ENCODE results near the gene GNAI3. TPM values are rescaled to one million over a fixed set of nuclear protein-coding genes. Genes with fewer than 3 reads are reported as not detected.

The GNAI3 gene
- total RNA-seq, 1 experiment from 2014 or later: 8.9 TPM

DNA sequence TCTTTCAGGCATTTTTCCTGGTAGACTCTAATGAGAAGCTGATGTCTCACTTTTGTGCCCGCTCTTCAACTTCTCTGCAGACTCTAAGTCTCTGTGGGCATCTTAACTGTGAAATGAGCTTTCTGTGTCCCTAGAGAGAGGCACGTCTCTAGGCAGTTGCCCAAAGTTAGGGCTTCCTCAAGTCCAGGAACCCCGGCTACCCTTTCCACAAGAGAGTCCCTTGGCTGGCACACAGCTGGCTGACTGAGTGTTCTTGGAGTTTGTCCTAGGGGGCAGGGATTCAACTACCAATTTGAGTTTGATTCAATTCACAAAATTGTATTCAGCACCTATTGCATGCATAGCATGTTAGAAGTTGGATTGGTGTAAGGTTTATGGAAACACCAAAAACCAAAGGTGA lies 7.3 kb upstream of the GNAI3 start:
- in situ Hi-C loops (cut with HindIII; ENCODE audit: low sequenced_read_pairs): no loop called here
- DNase-seq (ENCODE audit: low spot score): no peak

DNA sequence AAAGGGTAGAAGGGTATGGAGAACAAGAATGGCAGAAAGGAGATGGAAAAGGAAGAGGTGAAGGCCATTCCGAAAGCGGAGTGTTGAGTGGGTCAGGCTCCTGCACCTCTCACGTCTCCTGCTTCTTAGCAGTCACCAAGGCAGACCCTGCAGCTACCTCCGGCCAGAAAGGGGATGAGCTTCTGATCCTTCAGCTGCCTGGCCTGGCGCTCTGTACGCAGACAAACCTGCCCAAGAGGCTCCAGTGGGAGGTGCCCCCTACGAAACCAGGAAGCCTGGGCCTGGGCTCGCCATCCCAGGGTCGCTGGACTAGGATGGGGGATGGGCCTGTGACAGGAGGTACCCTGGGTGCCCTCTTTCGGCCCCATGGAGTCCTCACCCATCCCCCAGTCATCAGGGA lies 5.8 kb upstream of the GNAI3 start:
- in situ Hi-C loops (cut with HindIII; ENCODE audit: low sequenced_read_pairs): no loop called here
- DNase-seq (ENCODE audit: low spot score): no peak

DNA sequence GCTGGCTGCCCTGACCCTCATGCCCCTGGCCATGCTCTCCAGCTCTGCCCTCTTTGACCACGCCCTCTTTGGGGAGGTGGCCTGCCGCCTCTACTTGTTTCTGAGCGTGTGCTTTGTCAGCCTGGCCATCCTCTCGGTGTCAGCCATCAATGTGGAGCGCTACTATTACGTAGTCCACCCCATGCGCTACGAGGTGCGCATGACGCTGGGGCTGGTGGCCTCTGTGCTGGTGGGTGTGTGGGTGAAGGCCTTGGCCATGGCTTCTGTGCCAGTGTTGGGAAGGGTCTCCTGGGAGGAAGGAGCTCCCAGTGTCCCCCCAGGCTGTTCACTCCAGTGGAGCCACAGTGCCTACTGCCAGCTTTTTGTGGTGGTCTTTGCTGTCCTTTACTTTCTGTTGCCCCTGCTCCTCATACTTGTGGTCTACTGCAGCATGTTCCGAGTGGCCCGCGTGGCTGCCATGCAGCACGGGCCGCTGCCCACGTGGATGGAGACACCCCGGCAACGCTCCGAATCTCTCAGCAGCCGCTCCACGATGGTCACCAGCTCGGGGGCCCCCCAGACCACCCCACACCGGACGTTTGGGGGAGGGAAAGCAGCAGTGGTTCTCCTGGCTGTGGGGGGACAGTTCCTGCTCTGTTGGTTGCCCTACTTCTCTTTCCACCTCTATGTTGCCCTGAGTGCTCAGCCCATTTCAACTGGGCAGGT lies 5.0 kb upstream of the GNAI3 start:
- no peak for DNase-seq (ENCODE audit: low spot score)
- in situ Hi-C loops (cut with HindIII; ENCODE audit: low sequenced_read_pairs): no loop called here

DNA sequence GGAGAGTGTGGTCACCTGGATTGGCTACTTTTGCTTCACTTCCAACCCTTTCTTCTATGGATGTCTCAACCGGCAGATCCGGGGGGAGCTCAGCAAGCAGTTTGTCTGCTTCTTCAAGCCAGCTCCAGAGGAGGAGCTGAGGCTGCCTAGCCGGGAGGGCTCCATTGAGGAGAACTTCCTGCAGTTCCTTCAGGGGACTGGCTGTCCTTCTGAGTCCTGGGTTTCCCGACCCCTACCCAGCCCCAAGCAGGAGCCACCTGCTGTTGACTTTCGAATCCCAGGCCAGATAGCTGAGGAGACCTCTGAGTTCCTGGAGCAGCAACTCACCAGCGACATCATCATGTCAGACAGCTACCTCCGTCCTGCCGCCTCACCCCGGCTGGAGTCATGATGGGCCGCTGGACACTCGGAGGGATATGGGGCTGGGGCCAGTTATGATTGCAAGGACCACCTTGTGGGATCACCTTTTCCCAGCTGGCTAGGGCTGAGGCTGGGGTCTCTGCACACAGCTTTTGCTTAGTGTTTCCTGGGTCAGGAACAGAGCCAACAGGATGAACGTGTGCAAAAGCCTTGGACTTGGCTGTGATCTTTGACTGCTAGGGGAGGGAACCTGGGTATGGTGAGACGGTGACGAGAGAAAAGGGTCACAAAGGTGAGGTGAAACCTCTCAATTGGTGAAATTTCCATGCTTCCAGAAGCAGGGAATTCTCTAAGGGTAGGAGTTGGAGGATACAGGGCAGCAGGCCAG lies 4.3 kb upstream of the GNAI3 start:
- DNase-seq (ENCODE audit: low spot score): no peak
- in situ Hi-C loops (cut with HindIII; ENCODE audit: low sequenced_read_pairs): no loop called here

DNA sequence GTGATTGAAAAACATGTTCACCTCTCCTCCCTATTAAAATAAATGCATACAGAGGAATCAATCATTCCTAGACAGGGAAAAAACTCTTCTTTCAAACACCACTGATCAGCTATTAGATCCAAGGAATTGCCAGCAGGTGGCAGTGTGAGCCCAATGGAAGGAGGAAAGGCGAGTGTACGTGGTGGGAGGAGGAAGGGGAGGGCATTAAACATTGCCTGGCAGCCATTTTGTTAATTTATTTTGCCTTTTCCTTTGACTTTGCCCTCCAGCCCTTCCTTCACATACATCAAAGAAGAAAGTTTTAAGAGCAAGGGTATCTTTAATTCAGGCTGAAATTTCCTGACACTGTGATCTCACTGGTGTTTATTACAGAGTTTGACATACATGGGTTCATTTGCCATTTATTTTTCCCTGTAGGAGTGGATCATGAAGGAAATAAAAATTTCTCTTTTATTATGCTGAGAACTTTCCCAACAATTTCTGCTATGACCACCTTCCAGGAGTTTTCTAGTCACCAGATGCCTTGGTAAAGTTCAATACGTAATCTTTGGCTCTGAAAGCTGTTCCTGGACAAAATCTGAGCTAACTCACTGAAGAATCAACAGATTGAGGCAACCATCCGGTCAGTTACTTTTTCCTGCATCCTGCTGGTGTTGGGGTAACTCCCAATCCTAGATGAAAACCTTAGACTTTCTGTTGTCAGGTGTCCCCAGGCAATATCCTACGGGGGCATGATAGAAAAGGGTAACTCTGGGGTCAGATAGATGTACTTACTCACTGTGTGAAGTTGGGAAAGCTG lies 1.9 kb upstream of the GNAI3 start:
- in situ Hi-C loops (cut with HindIII; ENCODE audit: low sequenced_read_pairs): no loop called here
- DNase-seq (ENCODE audit: low spot score): peak; percentile 90

DNA sequence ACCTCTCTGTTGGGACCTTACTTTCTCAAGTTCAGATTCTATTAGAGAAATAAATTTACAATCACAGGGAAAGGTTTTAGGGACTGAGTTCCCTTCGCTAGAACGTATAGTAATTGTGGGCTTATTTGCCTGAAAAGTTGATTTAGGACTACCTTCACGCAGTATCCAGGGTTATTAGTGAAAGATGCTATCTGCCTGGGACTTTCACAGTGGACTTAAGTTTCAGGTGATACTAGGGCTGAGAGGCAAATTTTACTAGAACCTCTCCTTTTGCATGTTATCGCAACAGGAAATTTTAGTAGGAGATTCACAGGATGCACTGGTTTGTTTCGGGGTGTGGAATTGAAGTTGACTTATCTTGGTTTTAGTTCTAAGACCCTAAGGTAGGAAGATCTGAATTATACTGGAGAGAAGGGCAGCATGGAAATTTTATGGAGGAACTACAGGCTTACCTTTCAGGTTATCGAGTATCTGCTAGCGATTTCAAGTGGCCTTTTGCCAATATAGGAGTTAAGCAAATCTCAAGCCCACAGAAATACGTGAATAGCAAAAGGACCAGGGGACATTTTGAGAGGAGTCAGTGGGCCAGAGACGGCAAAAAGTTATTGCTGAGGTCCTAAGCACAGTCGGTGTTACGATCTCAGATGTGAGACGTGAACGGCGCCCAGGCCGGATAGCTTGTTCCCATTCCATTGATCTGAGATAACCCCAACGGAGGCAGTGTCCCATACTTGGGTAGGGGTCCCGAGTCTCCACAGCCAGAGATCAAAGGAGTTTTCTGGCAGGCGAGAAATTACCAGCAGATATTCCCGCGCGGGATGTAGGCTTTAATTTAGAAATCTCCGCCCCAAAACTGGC lies 723 bp upstream of the GNAI3 start:
- in situ Hi-C loops (cut with HindIII; ENCODE audit: low sequenced_read_pairs): no loop called here
- DNase-seq (ENCODE audit: low spot score): peak; percentile 40

DNA sequence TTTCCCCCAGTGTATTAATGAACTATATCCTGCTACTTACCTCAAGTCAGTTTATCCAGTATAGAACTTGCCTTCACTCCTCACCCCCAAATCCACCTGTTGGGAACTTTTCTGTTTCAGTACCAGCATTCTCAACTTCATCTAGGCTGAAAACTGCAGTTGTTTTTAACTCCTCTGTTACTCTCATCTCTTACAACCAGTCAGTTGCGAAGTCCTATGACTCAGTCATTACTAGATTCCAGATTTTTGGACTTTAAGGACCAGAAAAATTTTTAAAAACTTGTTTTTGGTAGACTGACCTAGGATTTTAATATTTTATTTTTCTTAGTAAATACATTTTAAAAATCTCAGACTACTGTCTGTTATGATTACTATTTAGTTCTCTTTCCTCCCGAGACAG lies 8.1 kb downstream of the GNAI3 start:
- DNase-seq (ENCODE audit: low spot score): no peak

DNA sequence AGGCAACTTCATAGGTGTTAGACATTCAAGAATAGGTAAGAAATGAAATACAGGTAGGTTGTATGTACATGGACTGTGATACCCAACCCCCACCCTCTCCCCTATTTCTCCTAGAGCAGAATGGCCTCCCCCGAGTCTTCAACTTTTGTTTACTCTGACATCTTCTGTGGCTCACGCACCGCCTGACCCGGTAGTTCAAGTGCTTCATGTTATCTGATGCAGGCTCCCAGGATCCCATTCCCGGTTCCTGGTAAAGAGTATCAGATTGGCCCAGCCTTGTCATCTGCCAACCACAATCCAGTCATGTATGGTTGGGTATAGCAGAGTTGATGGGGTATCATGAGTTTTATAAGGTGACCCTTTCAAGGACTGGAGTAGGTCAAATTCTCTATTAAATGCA lies 9.1 kb downstream of the GNAI3 start:
- DNase-seq (ENCODE audit: low spot score): no peak
- in situ Hi-C loops (cut with HindIII; ENCODE audit: low sequenced_read_pairs): no loop called here

More for the DNA sequence above, 8.1 kb downstream of the GNAI3 start:
- in situ Hi-C loops (cut with HindIII; ENCODE audit: low sequenced_read_pairs): no loop called here

DNA sequence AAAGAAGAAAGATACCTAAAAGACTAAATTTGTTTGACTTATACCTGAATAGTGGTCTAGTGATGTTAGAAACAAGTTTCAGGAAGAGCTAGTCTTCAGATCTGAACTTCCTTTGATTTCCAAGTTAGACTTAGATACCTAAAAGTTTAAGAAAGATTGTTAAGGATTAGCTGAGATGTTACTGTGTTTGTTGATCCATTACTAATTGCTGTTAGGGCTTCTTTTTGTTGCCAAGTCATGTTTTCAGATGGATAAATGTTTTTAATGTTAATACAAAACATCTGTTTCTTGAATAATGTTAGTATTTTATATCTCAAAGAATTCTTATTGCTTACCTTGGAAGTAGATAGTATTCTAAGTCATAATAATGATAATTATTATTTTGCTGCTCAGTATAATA lies 11.6 kb downstream of the GNAI3 start:
- DNase-seq (ENCODE audit: low spot score): no peak
- in situ Hi-C loops (cut with HindIII; ENCODE audit: low sequenced_read_pairs): no loop called here

DNA sequence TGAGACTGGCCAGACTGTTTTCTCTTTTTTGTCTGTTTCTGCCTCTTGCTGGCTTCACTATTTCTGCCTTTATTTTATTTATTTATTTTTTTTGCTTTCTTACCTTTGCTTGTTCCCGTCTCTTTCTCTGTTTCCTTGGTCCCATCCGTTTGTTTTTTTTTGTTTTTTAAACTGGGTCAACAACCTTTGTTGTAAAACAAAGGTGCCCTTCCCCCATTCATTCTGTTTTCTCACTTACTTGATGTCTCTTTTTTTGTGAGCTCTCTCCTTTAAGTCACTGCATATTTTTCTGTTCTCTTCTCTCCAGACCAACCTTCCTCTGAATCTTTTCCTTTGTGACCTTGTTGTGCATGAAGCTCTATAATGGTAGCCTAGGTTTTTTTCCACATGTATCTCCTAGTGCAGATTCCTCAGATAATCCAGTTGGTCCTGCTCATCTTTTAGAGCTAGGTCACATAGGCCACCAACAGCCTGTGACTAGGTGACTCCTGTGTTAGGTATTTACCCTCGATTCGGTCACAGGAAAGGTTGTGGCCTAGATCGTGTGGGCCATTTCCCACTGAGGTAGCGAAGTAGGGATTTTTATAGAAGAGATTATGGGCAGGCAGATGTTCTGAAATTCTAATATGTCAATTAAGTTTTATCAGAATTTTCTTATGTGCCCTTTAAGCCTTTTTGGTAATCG lies 15.9 kb downstream of the GNAI3 start:
- in situ Hi-C loops (cut with HindIII; ENCODE audit: low sequenced_read_pairs): no loop called here

DNA sequence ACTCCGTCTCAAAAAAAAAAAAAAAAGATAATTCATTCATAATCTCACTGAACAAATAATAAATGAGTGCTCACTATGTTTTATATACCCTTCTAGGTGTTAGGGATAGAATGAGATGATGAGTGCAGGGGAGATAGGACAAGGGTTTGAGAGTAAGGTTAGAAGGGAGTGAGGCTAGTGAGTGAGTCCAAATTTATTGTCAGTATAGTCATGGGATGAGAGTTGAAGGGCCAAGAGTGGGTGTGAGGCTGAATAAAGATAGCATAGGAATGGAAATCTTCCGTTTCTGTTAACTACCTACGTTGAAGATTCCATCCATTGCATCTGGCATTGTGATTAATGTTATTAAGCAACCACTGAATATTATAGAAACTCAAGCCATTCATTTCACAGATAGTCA lies 16.8 kb downstream of the GNAI3 start:
- in situ Hi-C loops (cut with HindIII; ENCODE audit: low sequenced_read_pairs): no loop called here
- DNase-seq (ENCODE audit: low spot score): no peak

More for the DNA sequence above, 15.9 kb downstream of the GNAI3 start:
- no peak for DNase-seq (ENCODE audit: low spot score)

DNA sequence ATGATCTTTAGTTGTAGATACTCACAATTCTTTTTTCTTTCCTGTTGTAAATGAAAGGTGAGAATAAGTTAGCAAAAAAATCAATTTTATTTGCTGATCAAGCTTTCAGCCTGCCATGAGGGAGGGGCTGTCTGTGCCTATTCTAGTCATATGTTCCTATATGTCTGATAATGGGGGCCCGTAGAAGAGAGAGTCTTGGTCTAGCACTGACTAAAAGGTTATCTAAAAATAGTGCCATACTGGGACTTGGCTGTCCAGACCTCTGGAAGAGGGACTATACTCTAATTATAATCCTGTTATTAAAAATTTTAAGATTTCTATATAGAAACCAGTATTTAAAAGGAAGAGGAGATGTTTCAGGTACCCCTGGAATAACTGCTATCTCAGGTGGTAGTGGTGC lies 18.6 kb downstream of the GNAI3 start:
- in situ Hi-C loops (cut with HindIII; ENCODE audit: low sequenced_read_pairs): no loop called here

DNA sequence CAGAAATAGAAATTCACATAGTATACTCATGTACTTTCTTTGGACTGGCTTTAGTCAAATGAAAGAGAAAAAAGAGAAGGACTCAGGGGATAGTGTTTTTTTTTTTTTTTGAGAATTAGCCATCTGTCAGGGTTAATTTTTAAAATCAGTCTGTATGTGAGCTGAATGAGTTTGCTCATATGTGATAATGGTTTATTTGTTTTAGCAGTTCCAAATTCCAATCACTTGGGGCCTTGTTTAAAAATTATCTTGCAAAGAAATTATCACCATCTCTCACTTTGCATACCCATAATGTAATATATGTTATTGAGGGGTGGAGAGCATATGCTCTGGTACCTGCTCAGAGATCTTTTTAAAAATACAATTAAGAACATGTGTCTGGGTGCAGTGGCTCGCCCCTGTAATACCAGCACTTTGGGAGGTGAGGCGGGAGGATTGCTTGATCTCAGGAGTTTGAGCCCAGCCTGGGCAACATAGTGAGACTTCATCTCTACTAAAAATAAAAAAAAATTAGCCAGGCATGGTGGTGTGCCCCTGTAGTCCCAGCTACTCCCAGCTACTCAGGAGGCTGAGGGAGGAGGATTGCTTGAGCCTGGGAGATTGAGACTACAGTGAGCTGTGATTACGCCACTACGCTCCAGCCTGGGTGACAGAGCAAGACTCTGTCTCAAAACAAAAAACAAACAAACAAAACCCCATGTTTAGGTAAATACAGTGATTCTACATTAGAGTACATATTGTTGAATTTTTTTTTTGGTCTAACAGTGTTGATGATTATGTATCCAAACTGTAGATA lies 19.7 kb downstream of the GNAI3 start:
- DNase-seq (ENCODE audit: low spot score): peak; percentile 20
- in situ Hi-C loops (cut with HindIII; ENCODE audit: low sequenced_read_pairs): no loop called here

More for the DNA sequence above, 18.6 kb downstream of the GNAI3 start:
- no peak for DNase-seq (ENCODE audit: low spot score)

DNA sequence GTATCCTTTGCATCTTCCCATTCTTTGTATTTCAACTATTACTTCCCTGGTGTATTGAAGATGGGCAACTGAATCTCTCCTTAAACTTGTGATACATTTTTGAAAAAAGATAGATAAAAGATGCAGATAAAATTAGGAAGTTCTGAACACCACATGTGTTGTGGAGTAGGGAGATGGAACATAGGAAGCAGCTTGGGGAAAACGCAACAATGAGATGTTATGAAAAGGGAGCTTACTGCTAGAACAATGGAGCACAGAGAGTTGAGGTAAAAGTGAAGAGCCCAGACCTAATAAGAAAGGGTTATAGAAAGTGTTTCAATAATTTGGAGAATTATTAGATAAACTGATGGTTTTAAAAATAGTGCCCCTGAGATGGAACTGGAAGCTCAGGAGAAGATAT lies 20.9 kb downstream of the GNAI3 start:
- DNase-seq (ENCODE audit: low spot score): no peak
- in situ Hi-C loops (cut with HindIII; ENCODE audit: low sequenced_read_pairs): no loop called here

DNA sequence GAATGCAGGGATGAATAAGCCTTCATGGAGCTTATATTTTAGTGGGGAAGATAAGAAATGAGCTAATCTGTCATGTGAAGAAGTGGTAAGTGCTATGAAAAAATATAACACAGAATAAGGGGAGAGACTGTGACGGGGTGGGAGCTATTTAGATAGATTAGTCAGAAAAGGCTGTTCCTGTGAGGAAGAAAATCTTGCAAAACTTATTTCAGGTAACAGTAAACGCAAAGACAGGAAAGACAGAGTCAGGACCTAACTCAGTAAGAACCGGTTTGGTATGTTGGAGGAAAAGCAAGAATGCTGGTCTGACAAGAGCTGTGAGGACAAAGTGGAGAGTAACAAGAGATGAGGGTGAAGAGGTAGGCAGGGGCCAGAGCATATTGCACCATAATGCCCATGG lies 22.0 kb downstream of the GNAI3 start:
- in situ Hi-C loops (cut with HindIII; ENCODE audit: low sequenced_read_pairs): no loop called here
- no peak for DNase-seq (ENCODE audit: low spot score)

DNA sequence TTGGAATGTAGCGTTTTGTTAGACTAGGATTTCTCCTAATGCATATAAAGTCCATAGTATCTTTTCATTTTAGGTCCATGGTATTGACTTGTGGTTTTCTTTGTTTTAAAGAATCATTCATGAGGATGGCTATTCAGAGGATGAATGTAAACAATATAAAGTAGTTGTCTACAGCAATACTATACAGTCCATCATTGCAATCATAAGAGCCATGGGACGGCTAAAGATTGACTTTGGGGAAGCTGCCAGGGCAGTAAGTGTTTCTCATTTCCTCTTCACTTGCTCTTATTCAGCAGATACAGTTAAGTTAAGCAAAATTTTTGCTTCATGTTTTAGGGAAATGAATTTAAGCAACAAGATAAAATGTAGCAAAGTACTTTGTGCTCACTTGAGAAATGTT lies 25.4 kb downstream of the GNAI3 start:
- in situ Hi-C loops (cut with HindIII; ENCODE audit: low sequenced_read_pairs): no loop called here
- DNase-seq (ENCODE audit: low spot score): no peak

DNA sequence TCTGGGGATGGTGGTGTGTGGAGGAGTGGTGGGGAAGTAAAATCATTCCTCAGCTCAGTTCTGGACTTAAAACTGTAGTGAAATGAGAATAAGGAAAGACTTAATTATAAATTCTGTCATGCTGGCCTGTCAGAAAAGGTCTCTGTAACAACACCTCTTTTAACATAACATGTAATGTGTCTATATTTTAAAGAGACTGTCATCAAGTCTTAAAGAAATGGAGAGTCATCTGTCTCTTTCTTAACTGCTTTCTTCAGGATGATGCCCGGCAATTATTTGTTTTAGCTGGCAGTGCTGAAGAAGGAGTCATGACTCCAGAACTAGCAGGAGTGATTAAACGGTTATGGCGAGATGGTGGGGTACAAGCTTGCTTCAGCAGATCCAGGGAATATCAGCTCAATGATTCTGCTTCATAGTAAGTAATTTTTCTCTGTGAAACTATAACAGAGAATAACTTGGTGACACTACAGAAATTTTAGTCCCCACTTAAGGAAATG lies 30.6 kb downstream of the GNAI3 start:
- no peak for DNase-seq (ENCODE audit: low spot score)
- in situ Hi-C loops (cut with HindIII; ENCODE audit: low sequenced_read_pairs): no loop called here

DNA sequence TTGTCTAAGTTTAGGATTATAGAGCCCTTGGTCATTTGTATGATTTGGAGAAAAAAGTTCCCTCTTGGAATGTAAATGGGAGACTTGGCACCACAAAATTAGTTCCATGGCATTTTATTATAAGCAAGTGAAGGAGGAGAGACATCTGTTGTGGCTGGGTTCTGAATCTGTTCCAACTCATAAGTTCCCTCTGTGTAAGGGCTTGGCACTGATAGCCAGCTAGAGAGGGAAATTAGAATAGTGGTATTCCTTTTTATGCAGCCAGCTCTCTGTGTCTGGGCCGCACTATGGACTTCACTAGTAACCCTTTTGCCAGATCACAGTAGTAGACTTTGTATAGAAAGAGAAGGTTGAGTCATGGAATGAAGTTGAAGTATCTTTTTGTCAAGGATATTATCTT lies 31.1 kb downstream of the GNAI3 start:
- in situ Hi-C loops (cut with HindIII; ENCODE audit: low sequenced_read_pairs): no loop called here
- DNase-seq (ENCODE audit: low spot score): peak; percentile 91

Data from G401 (cell line).